Mucosa of descending colon (tissue), 3 donors: ENCODE results near the gene PBX4. TPM values are rescaled to one million over a fixed set of nuclear protein-coding genes. Genes with fewer than 3 reads are reported as not detected.

Experiments used
- ATAC-seq: fragments of 200-7000 bp; cut with Tn5 transposase; one replicate; pipeline ENCODE4 v1.9.1; 2020; ENCODE audit warnings: mild to moderate bottlenecking, moderate library complexity
- DNase-seq, 3 donors: peaks; one replicate each; pipeline ENCODE4 v3.0.0-alpha.2; 2020
- H3K36me3 ChIP-seq: fragments of 200-600 bp; one replicate; pipeline ENCODE4 v1.8.0; 2021; ENCODE audit warnings: low read depth, mild to moderate bottlenecking
- H3K4me1 ChIP-seq: fragments of 200-600 bp; one replicate; pipeline ENCODE4 v1.8.0; 2021; ENCODE audit warnings: low read depth, mild to moderate bottlenecking
- H3K4me3 ChIP-seq: fragments of 200-600 bp; one replicate; pipeline ENCODE4 v1.8.0; 2021; ENCODE audit warnings: mild to moderate bottlenecking
- H3K9me3 ChIP-seq: fragments of 200-600 bp; one replicate; pipeline ENCODE4 v1.8.0; 2021; ENCODE audit warnings: mild to moderate bottlenecking
- intact Hi-C, 2 donors: fragments of 100-400 bp; cut with DNase I in 1 of 2; cut with micrococcal nuclease in 1 of 2; formaldehyde crosslinking; loops; one replicate each; pipeline versions ENCODE4 v1.11.0 to v1.11.1; 2022; cut with DNase I, micrococcal nuclease
- total RNA-seq, 3 donors: library from RNA; stranded (reverse); fragmentation: NEBNext Ultra II Directional in 2 of 3; extraction: Animal tissue kit (Norgen Biotek cat#: 25700) in 2 of 3; gene quantifications; one replicate each; pipeline versions ENCODE4 v1.2.1 to v1.2.4, GENCODE V29; 2021 to 2023
- TF ChIP-seq, protein P1 (sequence below): fragments of 200-600 bp; IDR thresholded peaks from one replicate; pipeline ENCODE4 v1.8.0; 2022; ENCODE audit warnings: antibody characterized with exemption, mild to moderate bottlenecking
- donor health status: DM: no; HTN: no; CAD: no; lungs with moderate emphysema.
- donor health status: DM: no; HTN: no; CAD: no.
- donor health status: DM: no; HTN: yes; CAD: no.

The PBX4 gene
- total RNA-seq, 3 donors from 2014 or later = 2.8 to 6.2 (median 4.6) TPM

DNA sequence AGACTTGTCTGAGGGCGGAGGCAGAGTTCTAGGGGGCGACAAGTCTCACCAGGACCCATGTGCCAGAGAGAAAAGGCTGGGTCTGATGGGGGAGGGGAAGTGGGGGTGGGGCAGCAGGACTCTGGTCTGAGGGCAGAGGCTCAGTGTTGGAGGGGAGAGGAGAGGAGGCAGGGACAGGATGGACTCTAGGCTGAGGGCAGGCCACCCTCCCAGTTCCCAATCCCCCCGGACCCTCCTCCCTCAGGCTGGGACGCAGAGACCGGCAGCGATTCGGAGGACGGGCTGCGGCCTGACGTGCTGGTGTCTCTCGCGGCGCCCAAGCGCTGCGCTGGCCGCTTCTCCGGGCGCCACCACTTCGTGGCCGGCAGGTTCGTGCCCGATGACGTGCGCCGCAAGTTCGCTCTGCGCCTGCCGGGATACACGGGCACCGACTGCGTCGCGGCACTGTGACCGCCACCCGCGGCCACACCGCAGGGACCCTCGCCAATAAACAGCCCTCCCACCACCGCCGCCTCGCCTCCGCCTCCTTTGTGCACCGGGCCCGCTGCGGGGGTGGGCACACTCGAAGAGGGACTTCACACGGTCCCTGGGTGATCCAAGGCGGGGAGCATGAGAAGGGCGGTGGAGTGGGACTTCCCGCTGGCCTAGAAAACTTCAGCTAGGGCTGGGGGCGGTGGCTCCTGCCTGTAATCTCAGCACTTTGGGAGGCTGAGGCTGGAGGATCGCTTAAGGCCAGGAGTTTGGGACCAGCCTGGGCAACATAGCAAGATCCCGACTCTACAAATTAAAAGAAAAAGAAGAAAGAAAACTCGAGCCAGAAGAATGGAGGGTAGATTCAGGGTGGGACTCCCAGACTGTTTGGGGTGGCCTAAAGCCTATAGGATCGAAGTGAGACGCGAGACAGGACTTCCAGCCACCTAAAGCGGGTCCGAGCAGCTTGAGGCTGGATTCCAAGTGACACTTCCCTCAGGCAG is 81.1 kb downstream of the PBX4 start:
- TF ChIP-seq, protein P1, sequence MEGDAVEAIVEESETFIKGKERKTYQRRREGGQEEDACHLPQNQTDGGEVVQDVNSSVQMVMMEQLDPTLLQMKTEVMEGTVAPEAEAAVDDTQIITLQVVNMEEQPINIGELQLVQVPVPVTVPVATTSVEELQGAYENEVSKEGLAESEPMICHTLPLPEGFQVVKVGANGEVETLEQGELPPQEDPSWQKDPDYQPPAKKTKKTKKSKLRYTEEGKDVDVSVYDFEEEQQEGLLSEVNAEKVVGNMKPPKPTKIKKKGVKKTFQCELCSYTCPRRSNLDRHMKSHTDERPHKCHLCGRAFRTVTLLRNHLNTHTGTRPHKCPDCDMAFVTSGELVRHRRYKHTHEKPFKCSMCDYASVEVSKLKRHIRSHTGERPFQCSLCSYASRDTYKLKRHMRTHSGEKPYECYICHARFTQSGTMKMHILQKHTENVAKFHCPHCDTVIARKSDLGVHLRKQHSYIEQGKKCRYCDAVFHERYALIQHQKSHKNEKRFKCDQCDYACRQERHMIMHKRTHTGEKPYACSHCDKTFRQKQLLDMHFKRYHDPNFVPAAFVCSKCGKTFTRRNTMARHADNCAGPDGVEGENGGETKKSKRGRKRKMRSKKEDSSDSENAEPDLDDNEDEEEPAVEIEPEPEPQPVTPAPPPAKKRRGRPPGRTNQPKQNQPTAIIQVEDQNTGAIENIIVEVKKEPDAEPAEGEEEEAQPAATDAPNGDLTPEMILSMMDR = no peak
- Histone ChIP-seq H3K9me3 (no peaks in the 10 kb centered on the region), H3K4me3 (no peak overlapping the region), H3K4me1 (peaks cover 22% of the 10 kb centered on the region), H3K36me3 (no peaks in the 10 kb centered on the region)
- peak in 1 of 3 donors; percentile 39 for DNase-seq
- peak; percentile 7 for ATAC-seq
- intact Hi-C loops = no loop called here

DNA sequence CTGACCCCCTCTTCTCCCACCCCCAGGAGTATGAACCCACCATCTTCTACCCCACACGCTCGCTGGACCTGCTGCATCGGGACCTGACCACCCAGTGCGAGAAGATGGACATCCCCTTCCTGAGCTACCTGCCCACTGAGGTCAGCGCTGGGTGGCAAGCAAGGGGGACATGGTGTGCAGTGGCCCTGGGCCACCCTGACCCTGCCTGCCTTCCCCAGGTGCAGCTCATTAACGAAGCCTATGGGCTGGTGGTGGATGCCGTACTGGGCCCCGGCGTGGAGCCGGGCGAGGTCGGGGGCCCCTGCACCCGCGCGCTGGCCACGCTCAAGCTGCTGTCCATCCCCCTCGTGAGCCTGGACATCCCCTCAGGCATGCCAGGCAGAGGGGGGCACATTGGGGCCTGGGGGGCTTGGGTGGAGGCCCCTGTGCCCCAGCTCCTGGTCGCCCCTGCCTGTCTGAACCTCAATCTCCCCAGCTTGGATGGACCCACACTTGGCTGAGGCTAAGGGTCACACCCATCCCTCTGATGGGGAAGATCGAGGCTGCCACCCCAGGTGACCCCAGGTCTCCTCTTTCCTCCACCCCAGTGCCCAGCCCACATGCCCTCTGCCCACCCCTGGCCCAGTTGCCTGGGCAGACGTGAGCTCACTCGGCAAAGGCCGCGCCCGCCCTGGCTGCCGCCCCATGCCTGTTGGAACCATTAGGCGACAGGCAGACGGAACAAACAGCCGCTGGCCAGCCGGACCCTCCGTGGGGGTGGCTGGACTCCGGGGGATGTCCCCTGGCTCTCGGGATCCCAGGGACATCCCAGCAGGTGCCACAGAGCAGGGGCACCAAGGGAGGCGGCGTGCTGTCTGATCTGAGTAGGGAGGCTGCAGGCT is 82.9 kb downstream of the PBX4 start:
- intact Hi-C loops = no loop called here

DNA sequence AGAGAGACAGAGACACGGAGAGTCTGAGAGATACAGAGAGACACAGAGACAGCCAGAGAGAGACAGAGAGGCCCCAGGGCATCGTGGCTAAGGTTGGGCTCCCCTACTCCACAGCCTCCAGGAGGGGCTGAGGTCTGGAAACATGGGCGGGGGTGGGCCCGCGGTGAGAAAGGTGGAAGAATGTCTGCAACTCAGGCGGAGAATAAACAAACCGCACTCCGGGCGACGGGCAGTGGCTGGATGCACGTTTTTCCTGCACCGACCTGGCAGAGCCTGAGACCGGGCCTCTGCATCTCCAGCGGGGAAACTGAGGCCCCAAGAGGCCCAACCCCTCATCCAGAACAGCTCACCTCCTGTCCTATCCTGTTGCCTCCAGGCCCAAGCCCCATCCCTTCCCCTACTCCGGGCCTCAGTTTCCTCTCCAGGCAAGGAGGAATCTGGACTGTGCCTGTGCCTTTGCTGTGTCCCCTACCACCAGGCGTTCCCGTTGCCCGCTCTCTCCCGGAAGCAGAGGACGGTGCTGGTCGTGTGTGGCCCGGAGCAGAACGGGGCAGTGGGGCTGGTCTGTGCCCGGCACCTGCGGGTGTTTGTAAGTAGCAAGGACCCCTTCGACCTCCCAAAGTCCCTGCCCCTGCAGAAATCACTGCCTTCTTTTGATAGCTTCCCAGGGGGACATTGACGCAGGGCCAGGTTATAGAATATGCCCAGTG is 83.8 kb downstream of the PBX4 start:
- Histone ChIP-seq H3K9me3 (no peaks in the 10 kb centered on the region), H3K36me3 (no peaks in the 10 kb centered on the region), H3K4me3 (no peak overlapping the region), H3K4me1 (peaks cover 17% of the 10 kb centered on the region)
- ATAC-seq (no peak), DNase-seq (no peak)
- TF ChIP-seq, protein P1 = no peak
- intact Hi-C loops = loop anchor here (5.0 kb wide), 1 partner anchor 108 kb away; the partner anchor contains the start of gene GMIP (in 2 of the 2)

More for the DNA sequence above, 82.9 kb downstream of the PBX4 start:
- DNase-seq (no peak), ATAC-seq (no peak)
- TF ChIP-seq, protein P1 = no peak
- Histone ChIP-seq H3K9me3 (no peaks in the 10 kb centered on the region), H3K4me1 (peaks cover 20% of the 10 kb centered on the region), H3K36me3 (no peaks in the 10 kb centered on the region), H3K4me3 (no peak overlapping the region)

DNA sequence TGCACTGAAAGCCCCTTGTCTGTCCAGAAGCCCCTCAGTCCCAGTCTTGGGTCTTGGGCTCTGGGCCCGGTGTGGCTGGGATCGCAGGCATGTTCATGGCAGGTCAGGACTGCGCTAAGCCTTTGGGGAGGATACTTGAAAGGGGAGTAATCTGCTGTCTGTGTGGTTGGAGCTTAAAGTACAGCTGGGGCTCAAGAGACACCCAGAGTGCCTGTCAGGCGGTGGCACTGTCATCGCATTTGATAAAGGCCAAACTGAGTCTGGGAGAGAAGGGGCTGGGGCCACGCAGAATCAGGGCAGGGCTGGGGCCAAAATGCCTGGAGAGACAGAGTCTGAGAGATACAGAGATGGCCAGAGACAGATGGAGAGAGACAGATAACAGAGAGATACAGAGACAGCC is 84.6 kb downstream of the PBX4 start:
- intact Hi-C loops = loop anchor here (5.0 kb wide), 1 partner anchor 108 kb away; the partner anchor contains the start of gene GMIP (in 2 of the 2)
- Histone ChIP-seq H3K36me3 (no peaks in the 10 kb centered on the region), H3K4me3 (no peak overlapping the region), H3K9me3 (no peaks in the 10 kb centered on the region), H3K4me1 (peaks cover 17% of the 10 kb centered on the region)
- no peak for ATAC-seq
- TF ChIP-seq, protein P1 = no peak
- DNase-seq = no peak
